Activated CD8-positive, alpha-beta memory T cell treated with anti-CD3 and anti-CD28 coated beads, Interleukin-2, amount 10 ng/mL, durations not matched to agents 7 days and 5 days (primary cell): ENCODE measurements around the gene GDPD5. TPM values are rescaled to one million over a fixed set of nuclear protein-coding genes. Genes with fewer than 3 reads are reported as not detected.

Experiments used
- ATAC-seq: fragments of 150-1000 bp; cut with Tn5 transposase; one replicate; pipeline ENCODE4 v1.10.0; 2021; ENCODE audit warnings: moderate library complexity
- CTCF ChIA-PET: fragments of 350-600 bp; sonication (Branson Sonifier 250); formaldehyde crosslinking; loops from one replicate; lab custom pipeline; 2021; ENCODE audit warnings: antibody characterized with exemption; lab: Charles Lee
- DNase-seq: peaks from one replicate; pipeline ENCODE4 v3.0.0-alpha.2; 2020
- H3K27ac Mint-ChIP-seq: one replicate; pipeline ENCODE4 v1.8.0; 2021; ENCODE audit warnings: mild to moderate bottlenecking, mixed read lengths
- H3K27me3 Mint-ChIP-seq: one replicate; pipeline ENCODE4 v1.8.0; 2021; ENCODE audit warnings: mixed read lengths
- H3K36me3 Mint-ChIP-seq: one replicate; pipeline ENCODE4 v1.8.0; 2021; ENCODE audit warnings: mild to moderate bottlenecking, mixed read lengths
- H3K4me1 Mint-ChIP-seq: one replicate; pipeline ENCODE4 v1.8.0; 2021; ENCODE audit warnings: mixed read lengths
- H3K4me3 Mint-ChIP-seq: one replicate; pipeline ENCODE4 v1.8.0; 2021; ENCODE audit warnings: mild to moderate bottlenecking, moderate library complexity, mixed read lengths
- H3K9me3 Mint-ChIP-seq: one replicate; pipeline ENCODE4 v1.8.0; 2022; ENCODE audit warnings: low read depth, mixed read lengths
- total RNA-seq, 2 experiments: library from RNA; stranded (reverse); gene quantifications; one replicate each; pipeline ENCODE4 v1.2.3, GENCODE V29; 2021

GDPD5 gene
- total RNA-seq, 2 experiments from 2014 or later = 11.3 to 33.9 TPM

DNA sequence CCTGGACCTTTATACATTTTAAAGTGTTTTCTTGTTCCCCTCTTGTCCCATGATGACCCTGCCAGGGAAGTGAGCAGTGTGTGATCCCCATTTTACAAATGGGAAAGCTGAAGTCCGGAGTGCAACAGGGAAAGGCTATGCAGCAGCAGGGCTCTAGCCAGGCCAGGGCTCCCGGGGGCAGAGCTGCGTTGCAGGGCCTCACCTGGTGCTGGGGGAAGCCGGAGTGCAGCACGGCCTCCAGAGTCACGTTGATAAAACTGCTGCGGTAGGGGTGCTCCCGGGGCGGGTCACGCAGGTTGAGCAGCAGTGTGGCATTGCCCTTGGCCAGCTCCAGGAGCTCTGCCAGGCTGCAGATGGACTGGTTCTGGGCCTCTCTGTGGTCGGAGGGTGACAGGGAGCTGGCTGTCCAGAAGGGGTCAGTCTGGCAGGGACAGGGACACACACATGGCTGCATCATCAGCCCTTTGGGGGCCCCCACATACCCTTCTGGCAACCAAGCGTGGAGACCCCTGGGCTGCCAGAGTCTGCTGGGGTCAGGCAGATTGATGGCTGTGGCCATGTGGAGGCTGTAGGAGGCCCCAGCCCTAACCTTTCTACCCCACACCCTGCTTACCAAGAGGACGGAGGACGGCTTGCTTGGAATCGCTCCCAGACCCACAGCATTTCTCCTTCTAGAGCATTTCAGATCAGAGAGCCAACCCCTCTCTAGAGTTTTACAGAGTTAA lies 83.4 kb downstream of the GDPD5 start:
- Mint-ChIP-seq H3K4me3 (no peak overlapping the region), H3K27ac (no peak overlapping the region), H3K9me3 (no peaks in the 10 kb centered on the region), H3K27me3 (peaks cover 2% of the 10 kb centered on the region), H3K36me3 (no peaks in the 10 kb centered on the region), H3K4me1 (no peaks in the 10 kb centered on the region)
- ATAC-seq = no peak
- DNase-seq = no peak
- CTCF ChIA-PET = interaction anchor here (1.6 to 8.4 kb wide), 4 partner anchors 9 to 90 kb away, joined by 4 to 212 read pairs (median 20); partner anchors contain the start of gene GDPD5

DNA sequence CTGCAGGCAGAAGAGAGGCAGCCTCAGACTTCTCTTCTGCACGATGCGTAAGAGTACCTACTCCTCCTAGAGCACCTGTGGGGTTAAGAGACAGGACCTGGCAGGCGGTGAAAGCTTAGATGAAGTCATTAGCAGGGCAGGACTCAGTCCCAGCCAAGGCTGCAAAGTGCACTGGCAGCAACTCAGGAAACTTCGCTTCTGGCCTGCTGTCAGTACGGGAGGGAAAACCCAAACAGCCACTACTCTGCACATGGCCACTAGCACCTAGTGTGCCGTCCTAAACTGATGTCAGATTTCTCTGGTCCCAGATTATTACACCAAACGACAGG lies 84.0 kb downstream of the GDPD5 start:
- Mint-ChIP-seq H3K36me3 (no peaks in the 10 kb centered on the region), H3K27me3 (peaks cover 2% of the 10 kb centered on the region), H3K9me3 (no peaks in the 10 kb centered on the region), H3K4me1 (no peaks in the 10 kb centered on the region), H3K27ac (no peak overlapping the region), H3K4me3 (no peak overlapping the region)
- ATAC-seq = no peak
- CTCF ChIA-PET = interaction anchor here (1.3 to 8.4 kb wide), 5 partner anchors 9 to 90 kb away, joined by 3 to 212 read pairs (median 4); partner anchors contain the start of gene GDPD5
- DNase-seq = no peak

DNA sequence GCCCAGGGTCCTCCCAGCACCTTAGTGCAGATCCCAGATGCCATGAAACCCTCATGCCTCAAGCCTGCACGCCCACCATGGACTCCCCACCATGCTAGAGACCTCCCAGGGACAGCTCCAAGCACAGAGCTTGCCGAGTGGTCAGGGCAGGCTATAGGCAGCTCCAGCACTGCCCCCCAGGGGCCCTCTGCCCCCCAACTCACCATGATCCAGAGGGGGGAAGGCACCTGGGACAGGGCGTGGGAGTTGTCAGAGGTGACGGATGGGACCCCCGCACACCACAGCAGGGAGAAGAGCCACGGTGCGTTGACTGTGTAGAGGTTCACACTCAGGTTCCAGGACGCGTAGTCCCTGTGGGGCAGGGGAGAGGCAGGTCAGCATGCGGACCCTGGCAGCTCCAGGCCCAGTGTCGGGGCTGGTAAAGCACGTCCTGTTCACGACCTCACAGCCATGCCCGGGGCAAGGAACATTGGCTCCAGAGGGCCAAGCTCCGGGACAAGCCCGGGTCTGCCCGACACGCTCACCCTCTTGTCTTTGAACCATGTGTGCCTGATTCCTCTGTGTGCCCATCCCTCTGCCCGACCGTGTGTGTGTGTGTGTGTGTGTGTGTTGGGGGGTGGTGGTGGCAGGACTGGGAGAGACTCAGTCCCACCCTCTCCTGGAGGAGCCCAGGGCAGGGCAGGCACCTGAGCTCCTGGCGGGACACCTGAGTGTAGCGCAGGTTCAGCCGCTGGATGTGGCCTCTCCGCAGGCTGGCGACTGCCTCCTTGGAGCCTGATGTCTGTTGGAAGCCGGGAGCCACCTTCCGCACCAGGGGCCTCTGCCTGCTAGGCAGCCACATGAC lies 84.6 kb downstream of the GDPD5 start:
- peaks cover 2% of the 10 kb centered on the region for H3K27me3 Mint-ChIP-seq
- H3K4me3 Mint-ChIP-seq = no peak overlapping the region
- ATAC-seq (no peak), DNase-seq (no peak)
- H3K4me1 Mint-ChIP-seq = no peaks in the 10 kb centered on the region
- no peaks in the 10 kb centered on the region for H3K36me3 Mint-ChIP-seq
- no peaks in the 10 kb centered on the region for H3K9me3 Mint-ChIP-seq
- H3K27ac Mint-ChIP-seq = no peak overlapping the region
- CTCF ChIA-PET = interaction anchor here (0.8 to 8.4 kb wide), 6 partner anchors 10 to 91 kb away, joined by 3 to 212 read pairs (median 4); no protein-coding TSS in a partner anchor

DNA sequence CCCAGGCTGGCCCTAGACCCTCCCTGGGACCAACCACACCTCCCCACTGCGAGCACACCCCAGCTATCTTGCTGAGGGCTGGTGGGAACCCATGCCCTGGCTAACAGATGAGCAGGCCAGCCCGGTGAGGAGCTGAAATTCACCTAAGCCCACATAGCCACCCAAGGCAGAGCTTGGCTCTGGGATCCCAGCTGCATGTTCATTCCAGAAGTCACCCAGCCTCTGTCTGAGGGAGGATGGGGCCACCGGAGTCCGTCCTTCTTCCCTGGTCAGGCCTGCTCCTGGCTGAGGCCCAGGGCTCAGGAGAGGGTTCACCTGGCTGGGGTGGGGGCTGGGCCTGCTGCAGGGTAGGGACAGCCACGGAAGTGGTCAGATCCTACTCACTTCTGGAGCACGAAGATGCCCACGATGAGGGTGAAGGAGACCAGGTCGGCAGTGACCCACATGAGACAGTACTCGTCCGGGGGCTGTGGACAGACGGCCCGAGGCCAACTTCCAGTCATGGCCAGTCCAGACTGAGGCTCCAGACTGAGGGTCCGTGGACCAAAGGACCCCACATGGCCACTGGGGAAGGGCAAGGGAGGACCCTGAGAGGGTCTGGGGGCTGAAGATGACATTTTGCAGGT lies 86.1 kb downstream of the GDPD5 start:
- CTCF ChIA-PET = interaction anchor here (2.0 to 8.4 kb wide), 3 partner anchors 10 to 93 kb away, joined by 5 to 212 read pairs (median 7); no protein-coding TSS in a partner anchor
- Mint-ChIP-seq H3K27me3 (no peaks in the 10 kb centered on the region), H3K27ac (no peak overlapping the region), H3K36me3 (no peaks in the 10 kb centered on the region), H3K9me3 (no peaks in the 10 kb centered on the region), H3K4me3 (no peak overlapping the region), H3K4me1 (no peaks in the 10 kb centered on the region)
- ATAC-seq = no peak
- no peak for DNase-seq

DNA sequence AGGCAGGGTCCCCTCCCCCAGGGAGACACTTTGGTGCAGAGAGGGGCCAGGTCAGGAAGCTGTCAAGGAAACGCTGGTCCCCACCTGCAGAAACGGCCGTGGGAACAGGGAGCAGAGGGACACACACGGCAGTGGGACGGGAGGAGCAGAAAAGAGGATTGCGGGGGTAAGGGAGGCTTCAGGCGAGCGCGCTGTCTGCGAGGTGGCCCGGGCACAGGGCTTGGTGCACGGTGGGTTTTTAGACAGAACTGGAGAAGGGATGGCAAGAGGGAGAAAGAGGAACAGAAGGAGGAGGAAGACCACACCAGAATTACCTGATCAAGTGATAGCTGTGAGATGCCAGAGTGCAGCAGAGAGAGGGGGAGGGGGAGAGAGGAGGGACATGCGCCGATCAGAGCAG lies 86.7 kb downstream of the GDPD5 start:
- CTCF ChIA-PET = interaction anchor here (0.7 to 8.4 kb wide), 4 partner anchors 9 to 191 kb away, joined by 3 to 212 read pairs (median 6); no protein-coding TSS in a partner anchor
- H3K27me3 Mint-ChIP-seq = no peaks in the 10 kb centered on the region
- H3K4me1 Mint-ChIP-seq = no peaks in the 10 kb centered on the region
- no peak overlapping the region for H3K27ac Mint-ChIP-seq
- H3K4me3 Mint-ChIP-seq = no peak overlapping the region
- no peaks in the 10 kb centered on the region for H3K36me3 Mint-ChIP-seq
- ATAC-seq = no peak
- H3K9me3 Mint-ChIP-seq = no peaks in the 10 kb centered on the region
- no peak for DNase-seq

DNA sequence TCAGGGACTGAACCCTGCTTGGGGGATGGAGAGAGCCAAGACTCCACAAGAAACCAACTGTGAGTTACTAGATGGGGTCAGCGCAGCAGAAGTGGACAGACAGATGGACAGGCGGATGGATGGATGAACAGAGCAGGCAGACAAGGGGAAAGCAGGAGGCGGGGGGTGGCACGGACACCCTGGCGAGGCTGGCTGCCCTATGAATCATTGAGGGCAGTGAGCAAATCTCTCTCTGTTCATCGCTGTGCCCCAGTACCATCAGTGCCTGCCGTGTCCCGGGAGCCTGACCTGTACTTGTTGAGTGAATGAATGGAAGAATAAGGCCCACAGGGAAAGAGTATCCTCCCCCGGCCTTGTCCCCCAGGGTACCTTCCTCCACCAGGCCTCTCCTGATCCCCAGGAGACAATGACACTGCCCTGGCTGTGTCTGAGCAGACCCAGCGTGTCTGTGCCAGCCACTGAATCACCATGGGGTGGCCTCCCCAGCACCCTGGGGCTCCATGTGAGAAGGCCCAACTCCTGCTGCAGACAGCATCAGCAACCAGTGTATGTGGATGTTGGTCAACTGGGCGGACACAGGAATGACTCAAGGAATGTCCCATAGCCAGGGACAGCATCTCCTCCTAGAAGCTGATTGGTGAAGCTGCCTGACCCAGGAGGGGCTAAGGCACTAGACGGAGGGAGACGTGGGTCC lies 87.6 kb downstream of the GDPD5 start:
- no peak for DNase-seq
- ATAC-seq = no peak
- CTCF ChIA-PET = interaction anchor here (0.7 kb wide), 1 partner anchor 190 kb away, joined by 3 read pairs; no protein-coding TSS in a partner anchor
- H3K36me3 Mint-ChIP-seq = no peaks in the 10 kb centered on the region
- H3K4me3 Mint-ChIP-seq = no peak overlapping the region
- no peaks in the 10 kb centered on the region for H3K4me1 Mint-ChIP-seq
- no peaks in the 10 kb centered on the region for H3K9me3 Mint-ChIP-seq
- peaks cover 7% of the 10 kb centered on the region for H3K27me3 Mint-ChIP-seq
- H3K27ac Mint-ChIP-seq = peak overlapping the region; percentile 11

DNA sequence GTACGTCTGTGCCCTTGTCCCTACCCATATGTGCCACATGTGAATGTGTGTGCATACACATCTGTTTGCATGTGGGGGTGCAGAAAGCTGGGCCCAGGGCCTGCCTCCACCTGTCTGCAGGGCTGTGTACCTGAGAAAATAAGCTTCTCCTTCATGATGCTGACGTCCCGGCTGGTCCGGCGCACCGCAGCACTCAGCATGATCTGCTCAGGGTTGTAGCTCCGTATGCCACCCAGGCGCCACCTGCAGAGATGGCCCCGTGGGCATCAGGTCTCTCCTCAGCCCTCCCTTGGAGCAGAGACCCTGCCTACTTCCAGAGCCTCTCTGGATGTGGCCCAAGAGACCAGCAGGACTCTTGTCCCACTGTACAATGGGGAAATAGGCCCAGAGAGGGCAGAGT lies 88.9 kb downstream of the GDPD5 start:
- no peak for ATAC-seq
- CTCF ChIA-PET = interaction anchor here (1.0 to 1.6 kb wide), 2 partner anchors 9 to 29 kb away, joined by 3 to 4 read pairs; no protein-coding TSS in a partner anchor
- no peak overlapping the region for H3K4me3 Mint-ChIP-seq

DNA sequence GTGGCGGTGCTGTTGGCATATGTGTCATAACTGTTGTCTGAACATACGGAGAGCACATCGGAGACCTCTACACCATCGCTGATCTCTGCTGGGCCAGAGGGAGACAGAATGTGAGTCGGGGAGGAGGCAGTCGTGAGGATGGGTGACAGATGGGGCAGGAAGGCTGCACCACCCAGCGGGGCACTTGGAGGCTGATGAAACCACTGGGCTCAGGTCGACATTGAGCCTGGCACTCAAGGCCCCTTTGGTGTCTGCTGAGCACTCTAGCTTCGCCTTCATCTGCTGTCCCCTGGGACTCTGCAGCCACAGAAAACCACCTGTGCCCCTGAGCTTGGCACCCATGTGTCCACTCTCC lies 90.2 kb downstream of the GDPD5 start:
- H3K27ac Mint-ChIP-seq = no peak overlapping the region

More for the DNA sequence above, 88.9 kb downstream of the GDPD5 start:
- Mint-ChIP-seq H3K9me3 (no peaks in the 10 kb centered on the region), H3K4me1 (no peaks in the 10 kb centered on the region), H3K36me3 (no peaks in the 10 kb centered on the region), H3K27me3 (peaks cover 20% of the 10 kb centered on the region), H3K27ac (no peak overlapping the region)
- no peak for DNase-seq

DNA sequence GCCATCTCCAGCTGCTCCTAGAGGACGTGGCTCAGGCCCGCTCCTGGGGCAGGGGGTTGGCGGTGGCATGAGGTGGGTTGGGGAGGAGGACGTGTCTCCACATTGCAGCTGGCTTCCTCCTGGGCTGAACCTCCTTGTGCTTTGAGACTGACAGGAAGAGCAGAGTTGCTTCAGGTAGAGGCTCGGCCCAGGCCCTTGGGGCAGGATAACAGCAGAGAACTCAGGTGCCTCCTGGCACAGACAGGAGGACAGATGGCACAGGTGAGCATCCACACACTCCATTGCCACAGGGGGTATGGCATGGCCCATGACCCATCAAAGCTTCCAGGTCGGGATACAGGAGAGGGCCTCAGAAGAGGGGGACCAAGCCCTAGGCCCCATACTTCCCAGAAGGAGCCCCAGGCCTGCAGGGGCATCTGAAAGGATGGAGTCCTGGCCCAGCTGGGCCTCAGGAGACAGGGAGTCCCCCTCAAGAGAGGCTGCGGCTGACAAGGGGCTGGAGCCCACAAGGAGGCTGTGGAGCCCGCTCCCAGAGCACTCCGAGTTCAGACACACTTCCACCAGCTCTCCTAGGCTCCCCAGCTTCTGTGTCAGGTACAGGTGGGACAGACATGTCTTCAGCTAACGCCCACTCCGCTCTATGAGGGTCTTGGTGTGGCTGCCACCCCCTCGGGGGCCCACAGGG lies 90.7 kb downstream of the GDPD5 start:
- ATAC-seq (no peak), DNase-seq (no peak)
- peaks cover 34% of the 10 kb centered on the region for H3K27me3 Mint-ChIP-seq
- H3K9me3 Mint-ChIP-seq = no peaks in the 10 kb centered on the region
- H3K4me3 Mint-ChIP-seq = no peak overlapping the region
- no peaks in the 10 kb centered on the region for H3K36me3 Mint-ChIP-seq
- peaks cover 6% of the 10 kb centered on the region for H3K4me1 Mint-ChIP-seq
- no peak overlapping the region for H3K27ac Mint-ChIP-seq
- CTCF ChIA-PET = interaction anchor here (1.5 to 5.5 kb wide), 3 partner anchors 10 to 98 kb away, joined by 4 to 23 read pairs (median 16); no protein-coding TSS in a partner anchor

More for the DNA sequence above, 90.2 kb downstream of the GDPD5 start:
- DNase-seq = no peak
- Mint-ChIP-seq H3K9me3 (no peaks in the 10 kb centered on the region), H3K4me1 (peaks cover 5% of the 10 kb centered on the region), H3K4me3 (no peak overlapping the region), H3K27me3 (peaks cover 33% of the 10 kb centered on the region), H3K36me3 (no peaks in the 10 kb centered on the region)
- CTCF ChIA-PET = interaction anchor here (1.5 to 5.5 kb wide), 2 partner anchors 10 to 97 kb away, joined by 4 to 23 read pairs; no protein-coding TSS in a partner anchor
- ATAC-seq = no peak

DNA sequence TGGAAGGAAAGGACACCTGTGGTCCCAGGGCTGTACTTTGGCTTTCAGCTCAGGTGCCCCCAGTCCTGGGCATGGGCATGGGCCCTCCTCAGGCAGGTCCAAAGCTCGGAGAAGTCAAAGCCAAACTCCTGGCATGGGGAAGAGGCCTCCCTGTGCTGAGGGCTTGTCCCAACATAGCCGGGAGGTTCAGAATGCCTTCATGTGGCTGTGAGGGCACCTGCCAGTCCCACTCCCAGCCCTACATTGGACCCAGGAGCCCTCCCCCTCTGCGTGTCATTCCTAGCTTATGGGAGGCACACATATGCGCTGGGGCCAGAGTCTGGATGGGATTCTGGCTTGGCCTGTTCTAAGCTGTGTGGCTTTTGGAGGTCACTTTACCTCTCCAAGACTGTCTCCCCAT lies 91.7 kb downstream of the GDPD5 start:
- Mint-ChIP-seq H3K4me3 (no peak overlapping the region), H3K9me3 (no peaks in the 10 kb centered on the region), H3K36me3 (peaks cover 5% of the 10 kb centered on the region), H3K4me1 (peaks cover 11% of the 10 kb centered on the region), H3K27ac (no peak overlapping the region), H3K27me3 (peaks cover 40% of the 10 kb centered on the region)
- ATAC-seq = no peak
- CTCF ChIA-PET = interaction anchor here (1.9 to 5.5 kb wide), 4 partner anchors 11 to 91 kb away, joined by 4 to 23 read pairs (median 16); partner anchors contain the start of gene GDPD5
- DNase-seq = no peak

DNA sequence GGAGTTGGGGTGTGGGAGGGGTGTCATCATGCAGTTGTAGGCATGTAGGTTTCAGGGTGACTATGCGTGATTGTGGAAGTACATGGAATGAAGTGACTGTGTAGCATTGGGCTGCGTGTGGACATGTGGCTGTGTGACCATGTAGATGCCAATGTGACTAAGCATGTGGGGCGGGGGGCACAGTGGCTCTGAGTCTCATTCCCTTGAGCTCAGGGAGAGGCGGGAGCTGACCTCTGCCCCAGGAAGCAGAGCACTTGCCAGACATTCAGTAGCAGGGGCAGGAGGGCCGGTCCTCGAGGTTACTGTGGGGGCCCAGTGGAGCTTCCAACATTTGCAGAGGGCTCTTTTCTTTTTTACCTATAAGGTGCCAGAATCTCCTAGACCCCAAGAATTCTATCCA lies 92.3 kb downstream of the GDPD5 start:
- H3K4me1 Mint-ChIP-seq = peaks cover 16% of the 10 kb centered on the region
- no peaks in the 10 kb centered on the region for H3K9me3 Mint-ChIP-seq
- DNase-seq (no peak), ATAC-seq (no peak)
- no peak overlapping the region for H3K27ac Mint-ChIP-seq
- H3K4me3 Mint-ChIP-seq = no peak overlapping the region
- H3K36me3 Mint-ChIP-seq = peaks cover 7% of the 10 kb centered on the region
- CTCF ChIA-PET = interaction anchor here (1.9 to 5.5 kb wide), 4 partner anchors 12 to 92 kb away, joined by 4 to 23 read pairs (median 16); partner anchors contain the start of gene GDPD5
- H3K27me3 Mint-ChIP-seq = peaks cover 46% of the 10 kb centered on the region

DNA sequence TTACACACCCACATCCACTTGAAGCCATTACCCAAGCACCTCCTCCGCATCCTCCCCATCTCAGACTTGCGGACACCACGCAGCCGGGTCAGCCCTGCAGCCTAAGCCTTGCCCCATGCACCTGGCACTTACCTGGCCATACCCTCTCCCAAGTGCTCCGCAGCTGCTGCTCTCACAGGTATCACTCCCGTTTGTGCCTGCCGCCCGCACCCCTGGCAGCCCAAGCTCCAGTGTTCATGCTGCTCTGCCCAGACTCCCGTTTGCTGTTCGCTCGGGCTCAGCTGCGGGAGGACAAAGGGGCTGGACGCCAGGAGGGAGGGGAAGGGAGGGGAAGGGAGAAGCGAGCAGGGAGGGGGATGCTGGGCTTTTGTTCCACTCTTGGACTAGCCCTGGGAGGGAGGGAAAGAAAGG lies 92.8 kb downstream of the GDPD5 start, which contains the start of gene KLHL35:
Gene KLHL35, minus strand, starts transcription at position 293 of the 411 bp plus-strand sequence. CDS start 2,574 bp downstream, outside the sequence.
- Mint-ChIP-seq H3K4me3 (no peak within 1 kb of the TSS), H3K9me3 (no peaks in the 10 kb centered on the region), H3K36me3 (peaks cover 7% of the 10 kb centered on the region), H3K27me3 (peaks cover 51% of the 10 kb centered on the region), H3K4me1 (peaks cover 19% of the 10 kb centered on the region), H3K27ac (no peak within 1 kb of the TSS)
- DNase-seq (no peak), ATAC-seq (no peak)
- CTCF ChIA-PET = interaction anchor here (1.2 to 5.5 kb wide), 5 partner anchors 12 to 92 kb away, joined by 3 to 23 read pairs (median 15); partner anchors contain the start of gene GDPD5
